ENCODE results near the gene TMEM150A.
"Not testable (repeated sequence)": the region's sequence is repeated elsewhere in the genome, so short reads cannot be mapped to it uniquely, and the experiment has no call there.

TMEM150A gene

GRCh38 chr2:85605406-85606115 lies 3.1 kb upstream of the TMEM150A start:
- H3K27ac ChIP-seq = no peak overlapping the region
- peak overlapping the region in 2 of 11 experiments; percentile 91 to 93; a peak in 1 of 22 replicates for H3K4me2 ChIP-seq
- no peak overlapping the region for H3K4me3 ChIP-seq
- peaks cover 27 to 69% (median 48%) of the 10 kb centered on the region in 10 experiments for H3K4me1 ChIP-seq
- H3K27me3 ChIP-seq = no peaks in the 10 kb centered on the region
- no peak for TF ChIP-seq Cebpa-rat (IDR thresholded peaks at IDR 0.05)
- H3K36me3 ChIP-seq = peaks cover 28 to 58% (median 47%) of the 10 kb centered on the region in 11 experiments
- peaks cover 5 to 59% (median 37%) of the 10 kb centered on the region in 11 experiments; a peak in 15 of 22 replicates for H4K20me1 ChIP-seq
- H3K9ac ChIP-seq = no peak overlapping the region; a peak in 1 of 22 replicates
- H3K9me3 ChIP-seq (replicated peaks in 1 of 11) = no peaks in the 10 kb centered on the region

DNA sequence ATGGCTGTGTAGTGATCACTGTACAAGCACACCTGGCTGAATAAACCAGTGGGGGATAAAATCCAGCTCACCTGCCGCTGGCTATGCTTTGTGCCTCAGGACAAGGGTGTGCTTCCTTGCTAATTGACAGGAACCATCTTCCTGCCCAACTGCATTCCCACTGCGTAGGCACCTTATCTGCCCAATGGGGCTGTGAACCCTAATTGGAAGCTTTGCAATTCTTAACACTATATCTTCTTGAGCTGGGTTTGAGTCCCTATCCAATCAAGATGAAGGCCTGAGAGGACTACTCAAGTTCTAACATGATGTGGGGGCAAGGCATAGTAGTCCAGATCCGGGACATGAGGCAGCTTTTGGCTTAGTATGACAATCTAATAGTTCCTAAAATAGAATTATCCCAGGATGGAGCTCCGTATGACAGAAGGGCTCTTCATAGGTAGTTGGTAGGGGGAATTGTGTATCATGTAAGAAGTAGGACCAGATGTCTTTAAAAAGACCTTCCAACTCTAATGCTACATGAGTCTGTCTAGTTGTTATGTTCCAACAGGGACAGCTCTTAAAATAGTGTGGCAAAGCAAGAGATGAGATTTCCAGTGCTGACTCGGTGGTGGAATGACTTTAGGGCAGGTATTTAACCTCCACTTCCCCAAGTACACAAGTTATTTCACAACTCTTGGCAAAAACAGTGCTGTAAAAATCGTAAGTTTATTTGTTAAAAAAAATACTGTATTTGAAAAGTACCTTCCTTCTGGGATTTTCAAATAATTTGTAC lies 2.3 kb upstream of the TMEM150A start:
- Histone ChIP-seq H3K9me3 (replicated peaks in 1 of 11) (no peaks in the 10 kb centered on the region), H3K4me2 (peak overlapping the region in 9 of 11 experiments; percentile 88 to 98 (median 94); a peak in 14 of 22 replicates), H3K9ac (no peak overlapping the region; a peak in 2 of 22 replicates), H3K4me1 (peaks cover 22 to 63% (median 41%) of the 10 kb centered on the region in 10 experiments), H4K20me1 (peaks cover 0 to 62% (median 37%) of the 10 kb centered on the region in 11 experiments; a peak in 15 of 22 replicates), H3K4me3 (no peak overlapping the region), H3K36me3 (peaks cover 26 to 58% (median 47%) of the 10 kb centered on the region in 11 experiments), H3K27ac (no peak overlapping the region), H3K27me3 (no peaks in the 10 kb centered on the region)
- TF ChIP-seq Cebpa-rat (IDR thresholded peaks at IDR 0.05) = no peak

- Histone ChIP-seq H3K4me1 (peaks cover 22 to 63% (median 37%) of the 10 kb centered on the region in 10 experiments), H3K36me3 (peaks cover 27 to 58% (median 45%) of the 10 kb centered on the region in 11 experiments), H4K20me1 (peaks cover 0 to 64% (median 37%) of the 10 kb centered on the region in 11 experiments; a peak in 15 of 22 replicates), H3K4me3 (peak overlapping the region in 4 of 10 experiments; percentile 72 to 79 (median 77); a peak in 4 of 20 replicates), H3K4me2 (peak overlapping the region; percentile 88 to 99 (median 95); a peak in 21 of 22 replicates), H3K9ac (peak overlapping the region in 2 of 11 experiments; percentile 1 to 91; a peak in 3 of 22 replicates)
- H3K27me3 ChIP-seq; H3K9me3 ChIP-seq (replicated peaks in 1 of 11); H3K27ac ChIP-seq: not testable (repeated sequence)
These were observed 1.6 kb upstream of the TMEM150A start for GRCh38 chr2:85604133-85604444.

GRCh38 chr2:85601771-85602475 lies 575 bp downstream of the TMEM150A start:
- H3K27ac ChIP-seq = peak overlapping the region; percentile 52 to 75 (median 66)

DNA sequence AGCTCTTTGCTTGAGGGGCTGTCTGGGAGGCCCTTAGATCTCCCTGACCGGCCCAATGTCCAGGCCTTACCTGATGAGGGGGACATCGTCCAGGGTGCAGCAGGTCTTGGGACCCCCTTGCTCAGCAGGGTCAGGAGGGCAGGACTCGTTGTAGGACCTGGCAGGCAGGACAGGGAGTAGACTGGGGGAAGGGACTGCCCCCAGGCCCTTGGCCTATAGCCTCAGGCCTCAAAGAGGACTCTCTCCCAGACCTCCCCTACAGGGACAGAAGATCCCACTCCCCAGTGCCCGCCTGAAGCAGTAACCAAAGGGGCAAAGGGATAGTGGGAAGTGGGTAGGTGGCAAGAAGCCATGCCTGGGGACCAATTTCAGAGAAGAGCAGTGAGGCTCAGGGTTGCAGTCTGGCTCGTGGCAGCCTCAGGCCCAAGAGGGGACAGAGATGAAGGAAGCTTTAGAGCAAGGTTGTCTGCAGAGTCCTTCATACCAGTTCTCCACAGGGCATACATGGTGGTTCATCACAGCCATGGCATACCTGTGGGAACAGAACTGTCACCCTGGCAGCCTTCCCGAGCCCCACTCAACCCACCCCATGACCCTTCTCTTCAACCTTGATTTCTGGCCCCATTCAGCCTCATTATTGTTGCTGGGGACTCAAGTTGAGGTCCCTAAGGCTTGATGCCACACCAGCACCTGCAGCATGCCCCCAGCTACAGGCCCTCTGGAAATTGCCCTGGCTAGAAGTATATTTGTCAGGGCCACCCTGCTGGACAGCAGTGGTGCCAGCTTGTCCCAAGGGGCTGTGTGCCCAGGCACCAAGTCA lies 1.3 kb downstream of the TMEM150A start:
- Histone ChIP-seq H4K20me1 (peaks cover 8 to 63% (median 35%) of the 10 kb centered on the region in 11 experiments; a peak in 16 of 22 replicates), H3K9me3 (replicated peaks in 1 of 11) (no peaks in the 10 kb centered on the region), H3K4me2 (peak overlapping the region; percentile 87 to 99 (median 95)), H3K27me3 (no peaks in the 10 kb centered on the region), H3K4me1 (peaks cover 32 to 78% (median 52%) of the 10 kb centered on the region in 10 experiments), H3K4me3 (peak overlapping the region in 8 of 10 experiments; percentile 72 to 85 (median 78); a peak in 16 of 20 replicates), H3K36me3 (peaks cover 33 to 56% (median 43%) of the 10 kb centered on the region in 11 experiments), H3K27ac (no peak overlapping the region), H3K9ac (peak overlapping the region in 10 of 11 experiments; percentile 74 to 91 (median 82); a peak in 16 of 22 replicates)
- no peak for TF ChIP-seq Cebpa-rat (IDR thresholded peaks at IDR 0.05)

More at GRCh38 chr2:85601771-85602475, 575 bp downstream of the TMEM150A start:
- H3K9ac ChIP-seq = peak overlapping the region; percentile 74 to 91 (median 82)
- H3K27me3 ChIP-seq = no peaks in the 10 kb centered on the region
- H3K4me3 ChIP-seq = peak overlapping the region; percentile 71 to 85 (median 77)
- peak overlapping the region; percentile 87 to 99 (median 95) for H3K4me2 ChIP-seq
- peaks cover 30 to 58% (median 45%) of the 10 kb centered on the region in 11 experiments for H3K36me3 ChIP-seq
- no peaks in the 10 kb centered on the region for H3K9me3 ChIP-seq (replicated peaks in 1 of 11)
- peaks cover 25 to 72% (median 46%) of the 10 kb centered on the region in 10 experiments for H3K4me1 ChIP-seq
- TF ChIP-seq Cebpa-rat (IDR thresholded peaks at IDR 0.05) = no peak
- peaks cover 3 to 58% (median 37%) of the 10 kb centered on the region in 11 experiments; a peak in 15 of 22 replicates for H4K20me1 ChIP-seq

GRCh38 chr2:85600235-85600575 lies 2.3 kb downstream of the TMEM150A start:
- Histone ChIP-seq H3K4me2 (no peak overlapping the region; a peak in 2 of 22 replicates), H3K4me3 (no peak overlapping the region), H3K9me3 (replicated peaks in 1 of 11) (no peaks in the 10 kb centered on the region), H3K36me3 (peaks cover 30 to 47% (median 35%) of the 10 kb centered on the region in 11 experiments), H3K27me3 (no peaks in the 10 kb centered on the region), H3K4me1 (peaks cover 34 to 68% (median 53%) of the 10 kb centered on the region in 10 experiments), H4K20me1 (peaks cover 8 to 63% (median 32%) of the 10 kb centered on the region in 11 experiments; a peak in 15 of 22 replicates), H3K9ac (peak overlapping the region in 5 of 11 experiments; percentile 9 to 91 (median 27); a peak in 5 of 22 replicates), H3K27ac (no peak overlapping the region)
- TF ChIP-seq Cebpa-rat (IDR thresholded peaks at IDR 0.05) = no peak

GRCh38 chr2:85599468-85600234 lies 2.8 kb downstream of the TMEM150A start:
- peak overlapping the region in 6 of 11 experiments; percentile 9 to 91 (median 32); a peak in 5 of 22 replicates for H3K9ac ChIP-seq
- H3K4me3 ChIP-seq = no peak overlapping the region
- peaks cover 38 to 65% (median 53%) of the 10 kb centered on the region in 10 experiments for H3K4me1 ChIP-seq
- TF ChIP-seq Cebpa-rat (IDR thresholded peaks at IDR 0.05) = no peak
- peaks cover 30 to 47% (median 35%) of the 10 kb centered on the region in 11 experiments for H3K36me3 ChIP-seq
- no peaks in the 10 kb centered on the region for H3K9me3 ChIP-seq (replicated peaks in 1 of 11)
- H4K20me1 ChIP-seq = peaks cover 8 to 62% (median 29%) of the 10 kb centered on the region in 11 experiments; a peak in 15 of 22 replicates
- H3K27ac ChIP-seq = no peak overlapping the region
- H3K27me3 ChIP-seq = no peaks in the 10 kb centered on the region
- H3K4me2 ChIP-seq = peak overlapping the region in 1 of 11 experiments; percentile 7; a peak in 2 of 22 replicates
